HepG2 (cell line): ENCODE measurements around the gene MRPS11. TPM values are rescaled to one million over a fixed set of nuclear protein-coding genes. Genes with fewer than 3 reads are reported as not detected.

Source experiments
- ARNT ChIP-seq: fragments of 450-650 bp; IDR thresholded peaks from 2 replicates; pipeline ENCODE4 v1.6.1; 2017
- FOXP1 ChIP-seq, 2 experiments: fragments of 450-650 bp in 1 of 2; IDR thresholded peaks; 2 replicates each; pipeline ENCODE4 v1.6.1; 2017 to 2018; ENCODE audit warnings: antibody characterized with exemption in 1 of 2
- HOMEZ ChIP-seq: IDR thresholded peaks from 2 replicates; pipeline ENCODE4 v1.6.1; 2016; ENCODE audit warnings: low read depth
- KLF11 ChIP-seq: IDR thresholded peaks from 2 replicates; pipeline ENCODE4 v1.6.1; 2016; ENCODE audit warnings: missing compliant biosample characterization
- MBNL3 ChIP-seq: fragments of 250-450 bp; sonication (Bioruptor Pico); conservative IDR thresholded peaks from 2 replicates; pipeline ENCODE4 v1.8.0; 2022; ENCODE audit warnings: mild to moderate bottlenecking, inconsistent platforms
- MED13 ChIP-seq: sonication (generic); formaldehyde crosslinking; IDR thresholded peaks from 2 replicates; pipeline ENCODE4 v1.5.0; 2020; ENCODE audit warnings: missing genetic modification reagents
- NONO ChIP-seq, 2 experiments: fragments of 450-650 bp in 1 of 2; sonication (generic) in 1 of 2; formaldehyde crosslinking in 1 of 2; IDR thresholded peaks in 1 of 2; conservative IDR thresholded peaks in 1 of 2; 2 replicates each; pipeline versions ENCODE4 v1.6.1 to v1.8.0; 2017 to 2022; ENCODE audit warnings: mild to moderate bottlenecking in 1 of 2, missing genetic modification reagents in 1 of 2, moderate library complexity in 1 of 2
- PCBP1 ChIP-seq: fragments of 200-400 bp; formaldehyde crosslinking; IDR thresholded peaks from 2 replicates; pipeline ENCODE4 v1.6.1; 2017; ENCODE audit warnings: mild to moderate bottlenecking, low read depth, low read length, borderline replicate concordance
- RCOR2 ChIP-seq: IDR thresholded peaks from 2 replicates; pipeline ENCODE4 v1.6.1; 2016; ENCODE audit warnings: missing biosample characterization, missing genetic modification reagents
- SIN3B ChIP-seq: fragments of 150-350 bp; IDR thresholded peaks from 2 replicates; pipeline ENCODE4 v1.6.1; 2014; ENCODE audit warnings: low read length
- YEATS2 ChIP-seq: sonication (generic); formaldehyde crosslinking; IDR thresholded peaks from 2 replicates; pipeline ENCODE4 v1.4.0; 2020; ENCODE audit warnings: missing genetic modification reagents, borderline replicate concordance
- ZBTB49 ChIP-seq: sonication (generic); formaldehyde crosslinking; IDR thresholded peaks from 2 replicates; pipeline ENCODE4 v1.4.0; 2020; ENCODE audit warnings: missing genetic modification reagents, borderline replicate concordance
- ZFP41 ChIP-seq: sonication (generic); formaldehyde crosslinking; IDR thresholded peaks from 2 replicates; pipeline ENCODE4 v1.4.0; 2020; ENCODE audit warnings: mild to moderate bottlenecking, missing genetic modification reagents, borderline replicate concordance
- ZNF326 ChIP-seq: sonication (generic); formaldehyde crosslinking; IDR thresholded peaks from 2 replicates; pipeline ENCODE4 v1.4.0; 2020; ENCODE audit warnings: missing genetic modification reagents, borderline replicate concordance
- ZNF383 ChIP-seq: sonication (generic); formaldehyde crosslinking; IDR thresholded peaks from 2 replicates; pipeline ENCODE4 v1.4.0; 2020; ENCODE audit warnings: missing genetic modification reagents, mild to moderate bottlenecking, borderline replicate concordance
- ZNF446 ChIP-seq: sonication (generic); formaldehyde crosslinking; IDR thresholded peaks from 2 replicates; pipeline ENCODE4 v1.5.0; 2020; ENCODE audit warnings: mild to moderate bottlenecking, missing genetic modification reagents
- ZNF563 ChIP-seq: sonication (generic); formaldehyde crosslinking; IDR thresholded peaks from 2 replicates; pipeline ENCODE4 v1.8.0; 2022; ENCODE audit warnings: mild to moderate bottlenecking, moderate library complexity, missing genetic modification reagents
- polyA plus RNA-seq, 8 experiments: library from polyadenylated mRNA; depleted of rRNA in 3 of 8; stranded (reverse) in 7 of 8; unstranded in 1 of 8; fragments of >200 nt; fragmentation: Illumina TruSeq in 4 of 8; extraction: Trizol in 4 of 8; gene quantifications; 2 replicates each; pipeline versions ENCODE4 v1.2.1 to v1.2.3, GENCODE V29; 2011 to 2016; ENCODE audit warnings: low read depth in 4 of 8, missing spikeins in 1 of 8, mixed read lengths in 1 of 8; ENCODE audit not compliant: insufficient read depth in 1 of 8
- total RNA-seq, 5 experiments: library from RNA; depleted of rRNA; stranded (reverse); fragments of >200 nt; fragmentation: Illumina TruSeq; extraction: Trizol; gene quantifications; 2 replicates each; pipeline ENCODE4 v1.2.3, GENCODE V29; 2016; ENCODE audit warnings: low read depth in 1 of 5
- TF ChIP-seq, protein P1 (sequence below): sonication (generic); formaldehyde crosslinking; IDR thresholded peaks from 2 replicates; pipeline ENCODE4 v1.4.0; 2020; ENCODE audit warnings: missing genetic modification reagents
- TF ChIP-seq, protein P2 (sequence below): sonication (generic); formaldehyde crosslinking; IDR thresholded peaks from 2 replicates; pipeline ENCODE4 v1.8.1; 2023; ENCODE audit warnings: mild to moderate bottlenecking, missing genetic modification reagents

Gene MRPS11
- total and polyA plus RNA-seq, 2 of the 13 experiments (the other 11 are each of a cell fraction or from before 2014, with no cell fraction given): 50.1 to 72.7 TPM

DNA sequence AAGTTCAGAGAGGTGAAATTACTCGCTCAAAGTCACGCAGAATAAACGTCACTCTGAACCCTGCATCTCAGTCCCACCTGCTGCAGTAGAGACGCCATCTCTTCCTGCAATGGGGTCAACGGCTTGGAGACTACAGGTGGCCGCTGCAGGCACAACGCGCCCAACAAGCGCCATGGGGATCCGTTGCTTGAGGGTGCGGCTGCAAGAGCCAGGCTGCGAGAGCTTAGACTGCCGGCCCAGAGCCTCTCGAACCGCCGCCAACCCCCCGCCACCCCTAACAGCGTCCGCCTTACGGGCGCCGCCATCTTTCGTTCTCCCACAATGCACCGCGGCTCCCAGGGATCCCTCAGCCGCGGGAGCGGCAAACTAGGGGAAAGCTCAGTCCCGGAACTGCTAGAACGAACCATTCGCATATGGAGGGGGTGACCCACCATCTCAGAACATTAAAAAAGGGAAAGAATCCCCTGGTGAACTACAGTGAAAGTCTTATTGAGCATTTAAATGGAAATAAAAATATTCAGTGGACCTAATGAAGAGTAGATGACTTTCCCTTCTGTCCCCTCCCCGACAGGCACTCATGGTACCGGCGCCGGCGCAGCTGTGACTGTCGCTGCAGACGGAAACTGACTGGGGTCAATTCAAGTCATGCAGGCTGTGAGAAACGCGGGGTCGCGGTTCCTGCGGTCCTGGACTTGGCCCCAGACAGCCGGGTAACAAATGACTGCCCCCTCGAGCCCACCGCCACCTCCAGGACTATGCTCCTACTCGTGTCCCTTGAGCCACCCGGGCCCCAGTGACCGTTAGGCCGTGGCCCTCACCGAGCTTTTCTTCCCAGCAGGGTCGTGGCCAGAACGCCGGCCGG, at the start of gene MRPS11, which contains the start of gene MRPL46 (continued):
- TF ChIP-seq ZBTB49 (CRISPR knock-in tag) (no peak), ARNT (no peak), ZFP41 (CRISPR knock-in tag) (no peak), MED13 (0 out of 2 replicates have a peak, but pooled peaks have one; percentile 38), HOMEZ (CRISPR knock-in tag) (no peak), SIN3B (peak; percentile 86), ZNF446 (CRISPR knock-in tag) (no peak), MBNL3 (no peak), RCOR2 (CRISPR knock-in tag) (no peak), FOXP1 (IDR thresholded peaks at IDR 0.05) (no peak), FOXP1 (CRISPR knock-in tag; IDR thresholded peaks at IDR 0.05) (no peak), PCBP1 (no peak), ZNF383 (CRISPR knock-in tag) (no peak; the same call in 1 of the 2 replicates), NONO (IDR thresholded peaks at IDR 0.05) (no peak), NONO (CRISPR knock-in tag; conservative IDR thresholded peaks at IDR 0.05) (peak; percentile 59; the same call in 1 of the 2 replicates), YEATS2 (peak; percentile 73), ZNF326 (CRISPR knock-in tag) (no peak), KLF11 (CRISPR knock-in tag) (peak; percentile 55; the same call in 1 of the 2 replicates), ZNF563 (no peak)
- TF ChIP-seq, protein P1, sequence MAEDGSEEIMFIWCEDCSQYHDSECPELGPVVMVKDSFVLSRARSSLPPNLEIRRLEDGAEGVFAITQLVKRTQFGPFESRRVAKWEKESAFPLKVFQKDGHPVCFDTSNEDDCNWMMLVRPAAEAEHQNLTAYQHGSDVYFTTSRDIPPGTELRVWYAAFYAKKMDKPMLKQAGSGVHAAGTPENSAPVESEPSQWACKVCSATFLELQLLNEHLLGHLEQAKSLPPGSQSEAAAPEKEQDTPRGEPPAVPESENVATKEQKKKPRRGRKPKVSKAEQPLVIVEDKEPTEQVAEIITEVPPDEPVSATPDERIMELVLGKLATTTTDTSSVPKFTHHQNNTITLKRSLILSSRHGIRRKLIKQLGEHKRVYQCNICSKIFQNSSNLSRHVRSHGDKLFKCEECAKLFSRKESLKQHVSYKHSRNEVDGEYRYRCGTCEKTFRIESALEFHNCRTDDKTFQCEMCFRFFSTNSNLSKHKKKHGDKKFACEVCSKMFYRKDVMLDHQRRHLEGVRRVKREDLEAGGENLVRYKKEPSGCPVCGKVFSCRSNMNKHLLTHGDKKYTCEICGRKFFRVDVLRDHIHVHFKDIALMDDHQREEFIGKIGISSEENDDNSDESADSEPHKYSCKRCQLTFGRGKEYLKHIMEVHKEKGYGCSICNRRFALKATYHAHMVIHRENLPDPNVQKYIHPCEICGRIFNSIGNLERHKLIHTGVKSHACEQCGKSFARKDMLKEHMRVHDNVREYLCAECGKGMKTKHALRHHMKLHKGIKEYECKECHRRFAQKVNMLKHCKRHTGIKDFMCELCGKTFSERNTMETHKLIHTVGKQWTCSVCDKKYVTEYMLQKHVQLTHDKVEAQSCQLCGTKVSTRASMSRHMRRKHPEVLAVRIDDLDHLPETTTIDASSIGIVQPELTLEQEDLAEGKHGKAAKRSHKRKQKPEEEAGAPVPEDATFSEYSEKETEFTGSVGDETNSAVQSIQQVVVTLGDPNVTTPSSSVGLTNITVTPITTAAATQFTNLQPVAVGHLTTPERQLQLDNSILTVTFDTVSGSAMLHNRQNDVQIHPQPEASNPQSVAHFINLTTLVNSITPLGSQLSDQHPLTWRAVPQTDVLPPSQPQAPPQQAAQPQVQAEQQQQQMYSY (CRISPR knock-in tag): no peak
- TF ChIP-seq, protein P2, sequence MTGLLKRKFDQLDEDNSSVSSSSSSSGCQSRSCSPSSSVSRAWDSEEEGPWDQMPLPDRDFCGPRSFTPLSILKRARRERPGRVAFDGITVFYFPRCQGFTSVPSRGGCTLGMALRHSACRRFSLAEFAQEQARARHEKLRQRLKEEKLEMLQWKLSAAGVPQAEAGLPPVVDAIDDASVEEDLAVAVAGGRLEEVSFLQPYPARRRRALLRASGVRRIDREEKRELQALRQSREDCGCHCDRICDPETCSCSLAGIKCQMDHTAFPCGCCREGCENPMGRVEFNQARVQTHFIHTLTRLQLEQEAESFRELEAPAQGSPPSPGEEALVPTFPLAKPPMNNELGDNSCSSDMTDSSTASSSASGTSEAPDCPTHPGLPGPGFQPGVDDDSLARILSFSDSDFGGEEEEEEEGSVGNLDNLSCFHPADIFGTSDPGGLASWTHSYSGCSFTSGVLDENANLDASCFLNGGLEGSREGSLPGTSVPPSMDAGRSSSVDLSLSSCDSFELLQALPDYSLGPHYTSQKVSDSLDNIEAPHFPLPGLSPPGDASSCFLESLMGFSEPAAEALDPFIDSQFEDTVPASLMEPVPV (CRISPR knock-in tag): peak; percentile 89; the same call in 1 of the 2 replicates
